NCI-H187 treated with DMSO at 0.1 percent for 48 hours (cell line): ENCODE data around the gene SLC35B2.
"Not testable (repeated sequence)": the region's sequence is repeated elsewhere in the genome, so short reads cannot be mapped to it uniquely, and the experiment has no call there.

ENCODE experiments used
- DNase-seq: peaks from one replicate; lab custom pipeline; 2025; lab: John Stamatoyannopoulos, UW

Gene SLC35B2

GRCh38 chr6:44234101-44235025, 23.0 kb downstream of the SLC35B2 start:
- DNase-seq = no peak

GRCh38 chr6:44233567-44234100, 23.7 kb downstream of the SLC35B2 start:
- DNase-seq = no peak

GRCh38 chr6:44232676-44233566, 24.4 kb downstream of the SLC35B2 start:
- no peak for DNase-seq

- DNase-seq = not testable (repeated sequence)
Measured at GRCh38 chr6:44231426-44231825, 25.9 kb downstream of the SLC35B2 start.

- no peak for DNase-seq
Measured at GRCh38 chr6:44230034-44230675, 27.2 kb downstream of the SLC35B2 start.

- DNase-seq = no peak
Measured at GRCh38 chr6:44229376-44230033, 27.8 kb downstream of the SLC35B2 start.

- DNase-seq = no peak
Measured at GRCh38 chr6:44228836-44229235, 28.5 kb downstream of the SLC35B2 start.

- DNase-seq = no peak
Measured at GRCh38 chr6:44228433-44228832, 28.9 kb downstream of the SLC35B2 start.

GRCh38 chr6:44228031-44228430, 29.3 kb downstream of the SLC35B2 start:
- no peak for DNase-seq

- no peak for DNase-seq
Measured at GRCh38 chr6:44227148-44227793, 30.1 kb downstream of the SLC35B2 start.

- no peak for DNase-seq
Measured at GRCh38 chr6:44226368-44227147, 30.8 kb downstream of the SLC35B2 start.

- DNase-seq = no peak
Measured at GRCh38 chr6:44225579-44226325, 31.6 kb downstream of the SLC35B2 start.

GRCh38 chr6:44224965-44225305, 32.4 kb downstream of the SLC35B2 start:
- DNase-seq = no peak

GRCh38 chr6:44224029-44224964, 33.0 kb downstream of the SLC35B2 start:
- DNase-seq = no peak

- DNase-seq = no peak
Measured at GRCh38 chr6:44223319-44224028, 33.9 kb downstream of the SLC35B2 start, which contains the start of gene SLC29A1. Gene SLC29A1, plus strand, starts transcription at chr6:44223595. Its CDS starts 3,719 bp downstream, at chr6:44227314.

GRCh38 chr6:44222486-44223318, 34.6 kb downstream of the SLC35B2 start:
- no peak for DNase-seq

- no peak for DNase-seq
Measured at GRCh38 chr6:44221961-44222335, 35.4 kb downstream of the SLC35B2 start.
